Measurements from ENCODE around the gene ZBTB21.

GRCh38 chr21:41948901-41949300 is 61.3 kb downstream of the ZBTB21 start:
- TF ChIP-seq, protein P1, sequence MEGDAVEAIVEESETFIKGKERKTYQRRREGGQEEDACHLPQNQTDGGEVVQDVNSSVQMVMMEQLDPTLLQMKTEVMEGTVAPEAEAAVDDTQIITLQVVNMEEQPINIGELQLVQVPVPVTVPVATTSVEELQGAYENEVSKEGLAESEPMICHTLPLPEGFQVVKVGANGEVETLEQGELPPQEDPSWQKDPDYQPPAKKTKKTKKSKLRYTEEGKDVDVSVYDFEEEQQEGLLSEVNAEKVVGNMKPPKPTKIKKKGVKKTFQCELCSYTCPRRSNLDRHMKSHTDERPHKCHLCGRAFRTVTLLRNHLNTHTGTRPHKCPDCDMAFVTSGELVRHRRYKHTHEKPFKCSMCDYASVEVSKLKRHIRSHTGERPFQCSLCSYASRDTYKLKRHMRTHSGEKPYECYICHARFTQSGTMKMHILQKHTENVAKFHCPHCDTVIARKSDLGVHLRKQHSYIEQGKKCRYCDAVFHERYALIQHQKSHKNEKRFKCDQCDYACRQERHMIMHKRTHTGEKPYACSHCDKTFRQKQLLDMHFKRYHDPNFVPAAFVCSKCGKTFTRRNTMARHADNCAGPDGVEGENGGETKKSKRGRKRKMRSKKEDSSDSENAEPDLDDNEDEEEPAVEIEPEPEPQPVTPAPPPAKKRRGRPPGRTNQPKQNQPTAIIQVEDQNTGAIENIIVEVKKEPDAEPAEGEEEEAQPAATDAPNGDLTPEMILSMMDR (IDR thresholded peaks at IDR 0.05), result no peak
- TF ChIP-seq POLR2A (IDR thresholded peaks at IDR 0.05), result no peak
